GM18505 (cell line): ENCODE data around the gene MAPKBP1.

Source experiments
- ATAC-seq: cut with Tn5 transposase; IDR thresholded peaks from one replicate; pipeline ENCODE4 v1.9.1; 2021; ENCODE audit not compliant: unreplicated experiment
- POLR2A ChIP-seq: IDR thresholded peaks from 4 replicates; pipeline ENCODE4 v1.6.1; 2011; ENCODE audit warnings: borderline replicate concordance; ENCODE audit not compliant: insufficient read depth, insufficient read length; ENCODE audit errors: extremely low read depth

The MAPKBP1 gene

GRCh38 chr15:41809121-41809520, 34.8 kb downstream of the MAPKBP1 start:
- no peak for TF ChIP-seq POLR2A
- no peak for ATAC-seq

GRCh38 chr15:41809526-41810220, 35.4 kb downstream of the MAPKBP1 start:
- no peak for ATAC-seq

DNA sequence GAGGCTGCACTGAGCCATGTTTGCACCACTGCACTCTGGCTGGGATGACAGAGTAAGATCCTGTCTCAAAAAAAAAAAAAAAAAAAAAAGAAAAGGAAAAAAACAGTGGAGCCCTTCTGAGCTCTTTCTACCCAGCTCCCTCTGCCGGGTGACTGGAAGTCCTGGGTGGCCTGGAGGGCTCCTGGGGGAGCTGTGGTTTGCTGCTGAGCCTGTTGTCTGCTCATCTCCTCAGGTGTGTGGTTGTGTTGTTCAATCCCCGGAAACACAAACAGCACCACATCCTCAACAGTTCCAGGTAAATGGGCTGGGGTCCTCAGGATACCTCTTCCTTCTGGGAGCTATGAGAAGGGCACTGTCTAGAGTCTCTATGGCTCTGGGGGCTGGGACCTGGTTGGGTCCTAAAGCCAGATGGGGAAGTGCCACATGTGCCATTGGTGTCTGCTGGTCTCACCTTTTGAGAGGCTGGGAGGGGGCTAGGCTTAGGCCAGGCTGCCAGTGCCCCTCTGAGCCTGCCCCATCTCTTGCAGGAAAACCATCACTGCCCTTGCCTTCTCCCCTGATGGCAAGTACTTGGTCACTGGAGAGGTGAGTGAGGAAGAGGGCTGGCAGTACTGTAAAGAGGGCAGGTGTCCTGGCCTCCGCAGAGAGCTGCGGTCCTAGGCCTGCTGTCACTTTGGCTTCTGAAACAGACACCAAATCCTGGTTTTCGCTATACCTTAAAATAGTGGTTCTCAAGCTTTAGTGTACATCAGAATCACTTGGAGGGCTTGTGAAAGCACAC, 36.6 kb downstream of the MAPKBP1 start:
- no peak for TF ChIP-seq POLR2A
- no peak for ATAC-seq

More at GRCh38 chr15:41809526-41810220, 35.4 kb downstream of the MAPKBP1 start:
- TF ChIP-seq POLR2A: no peak

GRCh38 chr15:41811432-41812195, 37.3 kb downstream of the MAPKBP1 start:
- no peak for TF ChIP-seq POLR2A
- no peak for ATAC-seq

- no peak for TF ChIP-seq POLR2A
- ATAC-seq: no peak
Measured at GRCh38 chr15:41812820-41813375, 38.6 kb downstream of the MAPKBP1 start.

- ATAC-seq: no peak
- TF ChIP-seq POLR2A: no peak
Measured at GRCh38 chr15:41813426-41813825, 39.1 kb downstream of the MAPKBP1 start.

- no peak for ATAC-seq
- no peak for TF ChIP-seq POLR2A
Measured at GRCh38 chr15:41814534-41814933, 40.2 kb downstream of the MAPKBP1 start.

DNA sequence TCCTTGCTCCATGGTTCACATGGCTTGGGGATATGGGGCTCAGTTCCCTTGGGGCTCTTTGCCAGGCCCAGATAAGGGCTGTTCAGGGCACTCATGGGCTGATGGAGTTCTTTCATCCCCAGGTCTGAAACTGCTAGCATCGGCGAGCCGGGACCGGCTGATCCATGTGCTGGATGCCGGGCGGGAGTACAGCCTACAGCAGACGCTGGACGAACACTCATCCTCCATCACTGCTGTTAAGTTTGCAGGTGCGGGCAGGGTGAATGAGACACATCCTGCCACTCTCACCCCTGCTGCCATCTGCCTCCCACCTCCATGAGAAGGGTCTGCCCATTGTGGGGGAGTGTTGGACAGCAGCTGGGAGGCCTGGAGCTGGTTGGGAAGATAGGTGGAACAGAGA, 42.5 kb downstream of the MAPKBP1 start:
- TF ChIP-seq POLR2A: no peak
- no peak for ATAC-seq

- no peak for ATAC-seq
Measured at GRCh38 chr15:41817327-41817726, 43.0 kb downstream of the MAPKBP1 start.

DNA sequence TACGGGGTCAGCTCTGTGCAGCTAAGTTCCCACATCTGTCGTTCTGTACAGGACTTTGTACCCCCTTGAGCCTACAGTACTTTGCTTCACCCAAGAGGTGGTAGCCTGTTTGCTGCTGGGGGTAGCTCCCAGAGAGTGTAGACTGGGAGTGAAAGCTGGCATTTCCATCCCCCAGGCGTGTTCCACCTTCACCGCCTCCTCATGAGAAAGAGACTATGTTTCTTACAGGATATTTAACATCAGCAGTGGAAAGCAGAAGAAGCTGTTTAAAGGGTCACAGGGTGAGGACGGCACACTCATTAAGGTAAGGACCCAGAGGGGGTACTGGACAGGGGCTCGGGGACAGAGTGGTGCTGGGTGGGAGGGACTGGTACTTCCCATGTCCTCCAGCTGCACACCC, 43.5 kb downstream of the MAPKBP1 start:
- TF ChIP-seq POLR2A: no peak
- no peak for ATAC-seq

More at GRCh38 chr15:41817327-41817726, 43.0 kb downstream of the MAPKBP1 start:
- no peak for TF ChIP-seq POLR2A

- no peak for TF ChIP-seq POLR2A
- ATAC-seq: no peak
Measured at GRCh38 chr15:41819455-41820050, 45.3 kb downstream of the MAPKBP1 start.

DNA sequence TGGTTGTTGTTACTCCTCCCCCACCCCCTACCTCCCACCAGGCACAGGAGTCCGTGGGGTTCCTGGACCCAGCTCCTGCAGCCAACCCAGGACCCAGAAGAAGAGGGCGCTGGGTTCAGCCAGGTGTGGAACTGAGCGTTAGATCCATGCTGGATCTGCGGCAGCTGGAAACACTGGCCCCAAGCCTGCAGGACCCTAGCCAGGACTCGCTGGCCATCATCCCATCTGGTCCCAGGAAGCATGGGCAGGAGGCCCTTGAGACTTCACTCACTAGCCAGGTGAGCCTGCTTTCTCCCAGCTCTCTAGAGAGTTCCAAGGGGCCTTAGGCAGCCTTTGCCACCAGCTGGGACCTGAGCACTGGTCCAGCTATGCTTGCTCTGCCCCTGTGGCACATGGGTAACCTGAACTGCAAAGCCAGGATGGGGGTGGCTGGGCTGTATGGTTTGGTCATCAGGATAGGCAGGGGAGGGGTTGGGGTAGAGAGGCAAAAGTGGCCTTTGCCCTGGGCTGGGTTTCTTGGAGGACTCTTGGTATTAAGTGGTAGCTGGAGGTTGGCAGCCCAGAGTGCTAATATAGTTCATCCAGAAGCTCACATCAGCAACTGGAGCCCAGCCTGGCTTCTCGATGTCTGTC, 46.6 kb downstream of the MAPKBP1 start:
- no peak for TF ChIP-seq POLR2A

DNA sequence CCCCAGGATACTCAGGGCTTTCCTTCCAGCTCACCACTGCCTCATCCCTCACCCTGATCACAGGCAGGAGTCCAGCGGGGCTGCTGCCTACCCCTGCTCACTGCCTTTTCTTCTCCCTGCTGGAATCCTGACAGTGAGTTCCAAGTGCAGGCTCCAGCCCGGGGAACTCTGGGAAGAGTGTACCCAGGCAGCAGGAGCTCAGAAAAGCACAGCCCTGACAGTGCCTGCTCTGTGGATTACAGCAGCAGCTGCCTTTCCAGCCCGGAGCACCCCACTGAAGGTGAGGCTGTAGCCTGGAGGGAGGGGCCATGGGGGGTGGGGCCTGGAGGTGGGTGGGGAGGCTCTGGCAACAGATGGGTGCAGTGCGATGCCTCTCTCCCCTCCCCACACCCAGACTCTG, 47.5 kb downstream of the MAPKBP1 start:
- no peak for TF ChIP-seq POLR2A
- ATAC-seq: no peak

More for the DNA sequence above, 46.6 kb downstream of the MAPKBP1 start:
- ATAC-seq: no peak

- ATAC-seq: no peak
- TF ChIP-seq POLR2A: no peak
Measured at GRCh38 chr15:41822471-41822870, 48.2 kb downstream of the MAPKBP1 start.
